ENCODE data around the gene SHH.

SHH gene

GRCh38 chr7:155833651-155834050 is 21.4 kb upstream of the SHH start:
- in situ Hi-C loops (cut with HindIII; ENCODE audit: low sequenced_read_pairs): no loop called here
- no peak overlapping the region for H3K4me3 ChIP-seq (ENCODE audit: low read depth, low read length)
- no peak for DNase-seq (ENCODE audit: low read depth)
- TF ChIP-seq CTCF (IDR thresholded peaks at IDR 0.05; ENCODE audit: low read depth, low read length, missing control alignments): no peak

GRCh38 chr7:155832581-155832981 is 20.3 kb upstream of the SHH start:
- TF ChIP-seq CTCF (IDR thresholded peaks at IDR 0.05; ENCODE audit: low read depth, low read length, missing control alignments): no peak
- in situ Hi-C loops (cut with HindIII; ENCODE audit: low sequenced_read_pairs): no loop called here
- no peak for DNase-seq (ENCODE audit: low read depth)
- H3K4me3 ChIP-seq (ENCODE audit: low read depth, low read length): no peak overlapping the region

- DNase-seq (ENCODE audit: low read depth): no peak
- no peak overlapping the region for H3K4me3 ChIP-seq (ENCODE audit: low read depth, low read length)
- no peak for TF ChIP-seq CTCF (IDR thresholded peaks at IDR 0.05; ENCODE audit: low read depth, low read length, missing control alignments)
- in situ Hi-C loops (cut with HindIII; ENCODE audit: low sequenced_read_pairs): no loop called here
Observed at GRCh38 chr7:155831807-155832524, 19.7 kb upstream of the SHH start.

GRCh38 chr7:155830961-155831806 is 18.9 kb upstream of the SHH start:
- TF ChIP-seq CTCF (IDR thresholded peaks at IDR 0.05; ENCODE audit: low read depth, low read length, missing control alignments): no peak
- DNase-seq (ENCODE audit: low read depth): no peak
- H3K4me3 ChIP-seq (ENCODE audit: low read depth, low read length): no peak overlapping the region
- in situ Hi-C loops (cut with HindIII; ENCODE audit: low sequenced_read_pairs): no loop called here

GRCh38 chr7:155829796-155830470 is 17.7 kb upstream of the SHH start:
- in situ Hi-C loops (cut with HindIII; ENCODE audit: low sequenced_read_pairs): no loop called here
- no peak for TF ChIP-seq CTCF (IDR thresholded peaks at IDR 0.05; ENCODE audit: low read depth, low read length, missing control alignments)
- no peak for DNase-seq (ENCODE audit: low read depth)
- no peak overlapping the region for H3K4me3 ChIP-seq (ENCODE audit: low read depth, low read length)

GRCh38 chr7:155825336-155825735 is 13.1 kb upstream of the SHH start:
- in situ Hi-C loops (cut with HindIII; ENCODE audit: low sequenced_read_pairs): no loop called here
- no peak for TF ChIP-seq CTCF (IDR thresholded peaks at IDR 0.05; ENCODE audit: low read depth, low read length, missing control alignments)
- no peak for DNase-seq (ENCODE audit: low read depth)
- no peak overlapping the region for H3K4me3 ChIP-seq (ENCODE audit: low read depth, low read length)

Data from astrocyte of the cerebellum (primary cell).